ENCODE results near the gene GORASP1. TPM values are rescaled to one million over a fixed set of nuclear protein-coding genes. Genes with fewer than 3 reads are reported as not detected.

Gene GORASP1
- total RNA-seq, 1 donor from 2014 or later = 52.8 TPM

DNA sequence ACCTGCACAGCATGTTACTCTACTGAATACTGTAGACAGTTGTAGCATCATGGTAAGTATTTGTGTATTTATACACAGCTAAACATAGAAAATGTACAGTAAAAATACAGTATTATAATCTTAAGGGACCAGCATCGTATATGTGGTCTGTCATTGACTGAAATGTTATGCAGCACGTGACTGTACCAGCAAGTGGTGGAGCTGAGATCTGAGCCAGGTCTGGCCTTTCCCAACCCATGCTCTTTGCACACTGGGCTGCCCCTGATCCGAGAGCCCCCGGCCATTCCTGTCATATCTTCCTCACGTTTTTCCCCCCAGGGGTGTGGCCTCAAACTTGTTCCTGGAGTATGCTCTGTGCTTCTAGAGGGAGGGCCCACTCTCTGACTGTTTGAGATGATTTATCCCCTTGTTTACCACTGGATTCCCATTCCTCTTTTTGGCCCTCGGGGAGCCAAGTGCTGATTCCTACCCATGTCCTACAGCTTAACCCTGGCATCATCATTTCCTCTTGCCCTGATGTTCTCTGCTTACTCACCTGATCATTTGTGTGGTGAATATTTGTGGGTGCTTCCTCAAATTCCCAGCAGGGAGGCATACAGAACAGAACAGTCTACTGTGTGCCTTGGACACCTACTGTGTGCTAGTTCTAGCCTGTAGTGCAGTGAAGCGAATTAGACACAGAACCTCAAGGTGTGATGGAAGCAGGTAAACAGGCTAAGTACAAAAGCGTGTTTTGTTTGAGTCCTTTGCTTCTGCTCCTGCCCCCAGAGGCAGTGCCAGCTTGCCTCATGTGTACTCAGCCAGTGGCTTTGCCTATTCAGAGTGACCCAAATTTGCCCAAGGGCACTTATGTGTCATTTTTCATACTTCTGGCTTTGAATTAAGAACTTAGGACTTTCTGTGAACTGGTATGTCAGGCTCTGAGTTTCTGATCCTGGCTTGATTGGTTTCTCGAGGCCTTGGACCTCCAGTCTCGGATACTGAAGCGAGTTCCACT is 25.0 kb upstream of the GORASP1 start:
- H3K27ac Mint-ChIP-seq (ENCODE audit: unreplicated experiment) = no peak overlapping the region
- H3K9me3 Mint-ChIP-seq (ENCODE audit: low read depth) = no peaks in the 10 kb centered on the region
- H3K27me3 Mint-ChIP-seq (ENCODE audit: low read depth) = no peaks in the 10 kb centered on the region
- no peaks in the 10 kb centered on the region for H3K4me1 Mint-ChIP-seq (ENCODE audit: low read depth)
- TF ChIP-seq CTCF (IDR thresholded peaks at IDR 0.05) = no peak
- H3K4me3 Mint-ChIP-seq (ENCODE audit: unreplicated experiment) = no peak overlapping the region
- DNase-seq (ENCODE audit: low spot score) = peak; percentile 32
- peaks cover 4% of the 10 kb centered on the region for H3K36me3 Mint-ChIP-seq (ENCODE audit: low read depth)

DNA sequence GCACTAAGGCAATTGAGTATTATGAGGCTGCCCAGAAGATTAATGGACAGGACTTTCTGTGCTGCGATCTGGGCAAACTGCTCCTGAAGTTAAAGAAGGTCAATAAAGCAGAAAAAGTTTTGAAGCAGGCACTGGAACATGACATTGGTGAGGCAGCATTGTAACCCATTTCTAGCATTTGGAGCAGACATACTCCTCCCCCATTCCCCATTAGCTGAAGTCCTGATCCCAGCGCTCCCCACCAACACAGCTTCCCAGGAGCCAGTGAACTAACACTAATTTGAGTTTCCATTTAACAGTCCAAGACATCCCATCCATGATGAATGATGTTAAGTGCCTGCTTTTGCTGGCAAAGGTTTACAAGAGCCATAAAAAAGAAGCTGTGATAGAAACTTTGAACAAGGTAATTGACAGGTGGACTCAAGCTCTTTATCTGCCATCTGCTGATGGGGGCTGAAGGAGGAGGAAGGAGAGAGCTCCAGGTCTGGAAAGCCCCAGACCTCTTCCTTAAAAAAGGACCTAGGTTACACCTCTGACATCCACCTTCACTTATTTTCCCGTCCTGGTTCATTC is 23.4 kb upstream of the GORASP1 start:
- no peak overlapping the region for H3K4me3 Mint-ChIP-seq (ENCODE audit: unreplicated experiment)
- peaks cover 10% of the 10 kb centered on the region for H3K4me1 Mint-ChIP-seq (ENCODE audit: low read depth)
- no peaks in the 10 kb centered on the region for H3K27me3 Mint-ChIP-seq (ENCODE audit: low read depth)
- no peaks in the 10 kb centered on the region for H3K9me3 Mint-ChIP-seq (ENCODE audit: low read depth)
- no peak for DNase-seq (ENCODE audit: low spot score)
- H3K36me3 Mint-ChIP-seq (ENCODE audit: low read depth) = peaks cover 4% of the 10 kb centered on the region
- no peak overlapping the region for H3K27ac Mint-ChIP-seq (ENCODE audit: unreplicated experiment)
- TF ChIP-seq CTCF (IDR thresholded peaks at IDR 0.05) = no peak

GRCh38 chr3:39130026-39130425 is 22.6 kb upstream of the GORASP1 start:
- H3K27me3 Mint-ChIP-seq (ENCODE audit: low read depth) = no peaks in the 10 kb centered on the region
- H3K27ac Mint-ChIP-seq (ENCODE audit: unreplicated experiment) = no peak overlapping the region
- no peak for TF ChIP-seq CTCF (IDR thresholded peaks at IDR 0.05)
- H3K9me3 Mint-ChIP-seq (ENCODE audit: low read depth) = no peaks in the 10 kb centered on the region
- DNase-seq (ENCODE audit: low spot score) = peak; percentile 59
- peaks cover 4% of the 10 kb centered on the region for H3K36me3 Mint-ChIP-seq (ENCODE audit: low read depth)
- H3K4me3 Mint-ChIP-seq (ENCODE audit: unreplicated experiment) = no peak overlapping the region
- H3K4me1 Mint-ChIP-seq (ENCODE audit: low read depth) = peaks cover 16% of the 10 kb centered on the region

GRCh38 chr3:39128951-39129350 is 21.5 kb upstream of the GORASP1 start:
- peaks cover 4% of the 10 kb centered on the region for H3K36me3 Mint-ChIP-seq (ENCODE audit: low read depth)
- H3K4me1 Mint-ChIP-seq (ENCODE audit: low read depth) = peaks cover 16% of the 10 kb centered on the region
- no peaks in the 10 kb centered on the region for H3K9me3 Mint-ChIP-seq (ENCODE audit: low read depth)
- no peak for TF ChIP-seq CTCF (IDR thresholded peaks at IDR 0.05)
- H3K27ac Mint-ChIP-seq (ENCODE audit: unreplicated experiment) = no peak overlapping the region
- no peaks in the 10 kb centered on the region for H3K27me3 Mint-ChIP-seq (ENCODE audit: low read depth)
- DNase-seq (ENCODE audit: low spot score) = peak; percentile 24
- H3K4me3 Mint-ChIP-seq (ENCODE audit: unreplicated experiment) = no peak overlapping the region

GRCh38 chr3:39127908-39128304 is 20.5 kb upstream of the GORASP1 start:
- TF ChIP-seq CTCF (IDR thresholded peaks at IDR 0.05) = no peak
- Mint-ChIP-seq H3K4me1 (ENCODE audit: low read depth) (peaks cover 16% of the 10 kb centered on the region), H3K27me3 (ENCODE audit: low read depth) (no peaks in the 10 kb centered on the region), H3K27ac (ENCODE audit: unreplicated experiment) (no peak overlapping the region), H3K4me3 (ENCODE audit: unreplicated experiment) (no peak overlapping the region), H3K36me3 (ENCODE audit: low read depth) (no peaks in the 10 kb centered on the region), H3K9me3 (ENCODE audit: low read depth) (no peaks in the 10 kb centered on the region)
- DNase-seq (ENCODE audit: low spot score) = no peak
